Bladder microvascular endothelial cell (primary cell): Measurements from ENCODE around the gene CCDC68. TPM values are rescaled to one million over a fixed set of nuclear protein-coding genes. Genes with fewer than 3 reads are reported as not detected.

ENCODE experiments used
- total RNA-seq: library from RNA; depleted of rRNA; stranded (reverse); fragments of >200 nt; gene quantifications from 2 replicates; pipeline ENCODE4 v1.2.3, GENCODE V29; 2014

Gene CCDC68, protein sequence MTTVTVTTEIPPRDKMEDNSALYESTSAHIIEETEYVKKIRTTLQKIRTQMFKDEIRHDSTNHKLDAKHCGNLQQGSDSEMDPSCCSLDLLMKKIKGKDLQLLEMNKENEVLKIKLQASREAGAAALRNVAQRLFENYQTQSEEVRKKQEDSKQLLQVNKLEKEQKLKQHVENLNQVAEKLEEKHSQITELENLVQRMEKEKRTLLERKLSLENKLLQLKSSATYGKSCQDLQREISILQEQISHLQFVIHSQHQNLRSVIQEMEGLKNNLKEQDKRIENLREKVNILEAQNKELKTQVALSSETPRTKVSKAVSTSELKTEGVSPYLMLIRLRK
- total RNA-seq, result 0.49 and 0.63 TPM in 2 replicates

DNA sequence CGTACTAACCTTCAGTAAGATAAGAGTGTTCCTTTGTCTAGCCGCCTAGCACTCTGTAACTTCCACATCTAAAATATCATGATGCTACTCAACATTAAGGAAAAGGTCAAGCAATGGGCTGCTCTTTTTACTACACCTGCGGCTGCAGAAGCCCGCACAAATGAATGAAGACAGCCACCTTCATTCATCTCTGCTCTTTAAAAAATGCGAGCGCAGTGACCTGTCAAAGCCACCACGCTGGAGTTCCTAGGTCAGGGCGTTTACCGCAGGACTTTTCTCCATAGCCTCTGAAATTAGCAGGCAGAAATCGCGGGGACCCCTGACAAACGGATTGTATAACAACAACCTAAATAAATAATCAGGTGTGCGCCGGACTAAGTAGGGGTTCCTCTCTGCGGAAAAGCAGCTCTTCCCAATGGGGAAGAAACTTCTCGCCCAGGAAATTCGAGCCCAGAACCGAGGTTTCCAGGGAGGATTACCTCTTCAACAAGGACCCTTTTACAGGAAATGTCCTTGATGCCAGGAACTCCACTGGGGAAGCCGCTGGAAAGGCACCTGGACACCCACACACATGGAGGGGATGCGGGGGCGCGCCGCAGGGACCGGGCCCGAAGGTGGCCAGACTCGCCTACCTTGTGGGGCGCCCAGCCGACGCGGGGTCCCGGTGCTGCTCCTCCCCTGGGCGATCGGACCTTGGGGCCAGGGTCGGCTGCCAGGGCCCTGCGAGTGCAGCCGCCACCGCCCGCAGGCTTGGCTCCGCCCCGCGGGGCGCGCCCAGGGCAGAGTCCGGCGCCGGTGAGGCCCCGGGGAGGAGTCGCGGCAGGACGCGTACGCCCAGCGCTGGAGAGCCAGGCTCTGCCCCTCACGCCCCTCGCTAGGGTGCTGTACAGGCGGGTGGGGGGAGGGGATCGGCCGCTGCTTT is at the start of gene CCDC68:
Gene CCDC68 (minus strand): TSS at position 758 of the 922 bp plus-strand sequence. CDS start 16,670 bp downstream, outside the sequence.

Other genes with a start within 250 kb of the CCDC68 start
- under 0.01 TPM in 1 of 2 replicates, not detected in the other for gene RAB27B, start 131.0 kb downstream of the CCDC68 start, total RNA-seq